Loucy (cell line): Measurements from ENCODE around the gene PASK.

ENCODE experiments used
- EZH2phosphoT487 ChIP-seq: fragments of 200-600 bp; IDR thresholded peaks from 2 replicates; pipeline ENCODE4 v1.6.1; 2018; ENCODE audit warnings: antibody characterized with exemption, mild to moderate bottlenecking, moderate library complexity, borderline replicate concordance
- TF ChIP-seq, protein P1 (sequence below): fragments of 200-600 bp; sonication (generic); conservative IDR thresholded peaks from 2 replicates; pipeline ENCODE4 v1.5.1; 2014; ENCODE audit warnings: mild to moderate bottlenecking, antibody characterized with exemption, low read length

DNA sequence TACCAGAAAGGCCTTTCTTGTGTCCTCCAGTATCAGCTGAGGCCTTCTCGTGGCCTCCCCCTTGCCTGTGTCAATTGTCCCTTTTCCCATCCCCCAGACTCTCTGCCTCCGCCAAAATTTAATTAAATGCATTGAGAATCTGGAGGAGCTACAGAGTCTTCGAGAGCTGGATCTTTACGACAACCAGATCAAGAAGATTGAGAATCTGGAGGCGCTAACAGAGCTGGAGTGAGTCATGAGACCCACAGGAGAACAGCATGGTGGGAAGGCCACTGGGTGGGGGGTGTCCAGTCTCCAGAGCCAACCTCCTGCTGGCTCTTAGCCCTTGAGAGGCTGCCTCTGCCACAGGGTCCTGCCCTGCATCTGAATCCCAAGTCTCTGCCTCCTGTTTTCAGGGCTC is 9.8 kb upstream of the PASK start:
- TF ChIP-seq, protein P1, sequence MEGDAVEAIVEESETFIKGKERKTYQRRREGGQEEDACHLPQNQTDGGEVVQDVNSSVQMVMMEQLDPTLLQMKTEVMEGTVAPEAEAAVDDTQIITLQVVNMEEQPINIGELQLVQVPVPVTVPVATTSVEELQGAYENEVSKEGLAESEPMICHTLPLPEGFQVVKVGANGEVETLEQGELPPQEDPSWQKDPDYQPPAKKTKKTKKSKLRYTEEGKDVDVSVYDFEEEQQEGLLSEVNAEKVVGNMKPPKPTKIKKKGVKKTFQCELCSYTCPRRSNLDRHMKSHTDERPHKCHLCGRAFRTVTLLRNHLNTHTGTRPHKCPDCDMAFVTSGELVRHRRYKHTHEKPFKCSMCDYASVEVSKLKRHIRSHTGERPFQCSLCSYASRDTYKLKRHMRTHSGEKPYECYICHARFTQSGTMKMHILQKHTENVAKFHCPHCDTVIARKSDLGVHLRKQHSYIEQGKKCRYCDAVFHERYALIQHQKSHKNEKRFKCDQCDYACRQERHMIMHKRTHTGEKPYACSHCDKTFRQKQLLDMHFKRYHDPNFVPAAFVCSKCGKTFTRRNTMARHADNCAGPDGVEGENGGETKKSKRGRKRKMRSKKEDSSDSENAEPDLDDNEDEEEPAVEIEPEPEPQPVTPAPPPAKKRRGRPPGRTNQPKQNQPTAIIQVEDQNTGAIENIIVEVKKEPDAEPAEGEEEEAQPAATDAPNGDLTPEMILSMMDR, result no peak
- TF ChIP-seq EZH2phosphoT487, result no peak
